Stimulated activated CD4-positive, alpha-beta T cell treated with anti-CD3 and anti-CD28 coated beads, TNF-alpha, amount 100 ng/mL, for 48 hours (primary cell): ENCODE data around the gene MARF1.

Experiments
- DNase-seq, 3 donors: peaks; one replicate each; pipeline ENCODE4 v3.0.0-alpha.2; 2020; ENCODE audit warnings: low read depth in 3 of 3

The MARF1 gene

GRCh38 chr16:15602285-15603044 is 40.5 kb downstream of the MARF1 start:
- DNase-seq: no peak

- DNase-seq: no peak
Measured at GRCh38 chr16:15601212-15601879, 41.6 kb downstream of the MARF1 start.

- no peak for DNase-seq
Measured at GRCh38 chr16:15599303-15600070, 43.5 kb downstream of the MARF1 start.

- DNase-seq: no peak
Measured at GRCh38 chr16:15598648-15599190, 44.2 kb downstream of the MARF1 start.

GRCh38 chr16:15597822-15598647 is 44.9 kb downstream of the MARF1 start:
- no peak for DNase-seq

GRCh38 chr16:15597135-15597534 is 45.8 kb downstream of the MARF1 start:
- no peak for DNase-seq

GRCh38 chr16:15594711-15595320 is 48.1 kb downstream of the MARF1 start:
- DNase-seq: no peak

- no peak for DNase-seq
Measured at GRCh38 chr16:15593235-15593634, 49.7 kb downstream of the MARF1 start.

- no peak for DNase-seq
Measured at GRCh38 chr16:15592324-15592723, 50.6 kb downstream of the MARF1 start.

- DNase-seq: no peak
Measured at GRCh38 chr16:15587152-15587825, 55.7 kb downstream of the MARF1 start.

GRCh38 chr16:15586716-15587115 is 56.2 kb downstream of the MARF1 start:
- no peak for DNase-seq

GRCh38 chr16:15585956-15586355 is 57.0 kb downstream of the MARF1 start:
- no peak for DNase-seq

GRCh38 chr16:15583526-15583925 is 59.4 kb downstream of the MARF1 start:
- DNase-seq: no peak

GRCh38 chr16:15581127-15581815 is 61.7 kb downstream of the MARF1 start:
- no peak for DNase-seq

- no peak for DNase-seq
Measured at GRCh38 chr16:15578824-15579223, 64.1 kb downstream of the MARF1 start.

- no peak for DNase-seq
Measured at GRCh38 chr16:15576960-15577958, 65.7 kb downstream of the MARF1 start.

- no peak for DNase-seq
Measured at GRCh38 chr16:15575293-15576049, 67.5 kb downstream of the MARF1 start.

- DNase-seq: no peak
Measured at GRCh38 chr16:15574614-15574948, 68.4 kb downstream of the MARF1 start.
